Fibroblast of skin of left quadriceps (primary cell): ENCODE measurements around the gene EIF4G1.

Experiments
- DNase-seq, 2 experiments: peaks; one replicate each; pipeline ENCODE4 v3.0.0-alpha.2; 2013; ENCODE audit warnings: low read depth in 2 of 2

The EIF4G1 gene

DNA sequence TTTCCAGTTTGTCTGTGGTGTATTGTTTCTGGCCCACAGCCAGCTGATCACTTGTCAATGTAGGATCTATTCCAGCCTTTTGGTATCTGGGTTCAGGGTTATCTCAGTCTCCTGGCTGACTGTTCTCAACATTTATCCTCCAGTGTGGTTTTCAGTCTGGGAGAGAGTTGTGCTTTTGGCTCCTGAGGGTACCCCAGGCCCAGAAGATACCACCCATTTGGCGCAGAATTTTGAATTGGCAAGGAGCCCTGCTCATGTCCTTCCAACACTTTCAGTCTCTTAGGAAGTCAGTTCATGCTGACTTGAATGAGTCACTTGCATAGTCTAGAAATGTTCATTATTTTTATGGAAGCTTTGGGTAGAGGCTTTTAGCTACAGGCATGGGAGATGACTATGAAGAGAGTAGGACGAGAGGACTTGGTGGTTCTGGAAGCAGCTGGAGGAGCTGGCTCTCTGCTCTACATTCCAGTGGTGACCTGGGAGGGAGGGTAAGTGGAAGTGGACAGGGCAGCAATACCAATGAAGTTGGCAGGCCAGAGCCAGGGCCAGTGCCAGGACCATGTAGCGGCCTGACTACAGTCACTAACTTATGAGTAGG, 54.3 kb downstream of the EIF4G1 start:
- DNase-seq: no peak

DNA sequence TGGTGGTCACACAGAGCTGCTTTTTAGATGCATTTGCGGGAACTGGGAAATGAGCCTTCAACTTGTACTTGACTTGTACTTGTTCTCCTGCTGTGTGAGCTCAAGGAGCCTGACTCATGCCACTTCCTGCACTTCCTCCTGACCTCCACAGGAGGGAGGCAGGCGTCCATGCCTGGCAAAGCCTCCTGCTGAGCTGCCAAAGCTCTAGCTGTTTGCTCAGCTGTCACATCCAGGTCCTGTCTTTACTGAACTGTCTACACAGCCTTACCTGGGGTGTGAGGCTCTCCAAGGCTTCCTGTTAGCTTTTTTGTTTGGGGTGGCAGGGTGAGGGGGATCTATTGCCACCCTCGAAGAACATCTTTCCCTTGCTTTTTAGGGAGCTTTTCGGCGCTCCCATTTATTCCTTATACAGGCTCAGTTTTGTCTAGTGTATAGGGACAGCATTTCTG, 57.2 kb downstream of the EIF4G1 start:
- DNase-seq: peak; percentile 69 to 70

DNA sequence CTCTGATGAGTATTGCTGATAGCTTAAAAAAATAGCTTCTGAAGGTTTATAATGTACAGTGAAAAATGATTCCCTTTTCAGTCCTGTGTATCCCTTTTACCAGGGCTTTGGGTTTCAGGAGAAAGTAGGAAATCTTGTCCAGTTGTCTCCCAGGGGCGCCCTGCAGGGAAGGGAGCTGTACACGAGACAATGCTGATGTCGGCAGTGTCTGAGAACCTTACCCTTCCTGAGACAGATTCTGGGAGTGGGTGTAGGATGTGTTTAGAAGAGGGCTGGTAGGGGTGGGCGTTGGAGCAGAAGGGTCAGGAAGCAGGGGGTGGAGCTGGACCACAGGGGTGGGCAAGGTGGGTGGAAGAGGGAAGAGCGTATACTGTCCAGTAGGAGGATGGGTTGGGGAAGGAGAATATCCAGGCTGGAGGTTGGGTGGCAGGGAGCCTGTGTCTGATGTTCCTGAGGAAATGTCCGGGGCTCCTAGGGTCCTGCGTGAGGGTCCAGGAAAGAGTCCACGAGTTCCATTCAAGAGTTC, 58.0 kb downstream of the EIF4G1 start:
- no peak for DNase-seq

DNA sequence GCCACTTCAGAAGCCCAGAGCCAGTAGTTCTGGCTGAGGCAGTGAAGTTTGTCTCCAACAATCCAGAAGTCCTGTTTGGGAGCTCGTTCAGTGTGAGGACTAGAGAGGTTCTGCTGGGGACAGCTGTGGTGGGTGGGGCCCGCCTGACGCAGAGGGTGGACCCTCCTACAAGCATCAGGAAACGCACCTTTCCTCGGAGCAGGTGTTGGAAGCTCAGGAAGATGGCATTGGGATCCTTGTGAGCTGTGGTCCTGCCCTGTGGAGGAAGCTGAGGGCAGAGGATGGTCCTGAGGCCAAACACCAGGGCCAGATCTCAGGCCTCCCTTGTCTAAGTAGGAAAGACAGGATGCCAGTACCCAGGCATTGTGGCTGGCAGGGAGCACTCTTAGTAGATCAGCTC, 58.5 kb downstream of the EIF4G1 start:
- no peak for DNase-seq

DNA sequence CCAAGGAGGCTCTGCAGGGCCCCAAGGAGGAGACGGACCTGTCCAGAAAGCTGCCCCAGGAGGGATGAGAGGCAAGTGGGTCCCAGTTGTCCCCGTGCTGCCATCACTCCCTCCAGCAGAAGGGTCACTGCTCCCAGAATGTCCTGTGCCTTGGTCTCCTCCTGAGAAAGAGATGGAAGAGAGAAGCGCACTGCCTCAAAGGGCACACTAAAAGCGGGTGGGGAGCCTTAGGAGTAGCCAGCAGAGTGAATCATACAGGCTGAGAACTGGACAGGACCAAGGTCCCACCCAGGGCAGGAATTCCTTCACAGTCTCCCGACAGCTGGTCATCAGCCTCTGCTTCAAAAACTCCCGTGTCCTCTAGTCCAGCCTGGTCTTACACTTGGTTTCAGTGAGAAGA, 59.0 kb downstream of the EIF4G1 start:
- DNase-seq: no peak

DNA sequence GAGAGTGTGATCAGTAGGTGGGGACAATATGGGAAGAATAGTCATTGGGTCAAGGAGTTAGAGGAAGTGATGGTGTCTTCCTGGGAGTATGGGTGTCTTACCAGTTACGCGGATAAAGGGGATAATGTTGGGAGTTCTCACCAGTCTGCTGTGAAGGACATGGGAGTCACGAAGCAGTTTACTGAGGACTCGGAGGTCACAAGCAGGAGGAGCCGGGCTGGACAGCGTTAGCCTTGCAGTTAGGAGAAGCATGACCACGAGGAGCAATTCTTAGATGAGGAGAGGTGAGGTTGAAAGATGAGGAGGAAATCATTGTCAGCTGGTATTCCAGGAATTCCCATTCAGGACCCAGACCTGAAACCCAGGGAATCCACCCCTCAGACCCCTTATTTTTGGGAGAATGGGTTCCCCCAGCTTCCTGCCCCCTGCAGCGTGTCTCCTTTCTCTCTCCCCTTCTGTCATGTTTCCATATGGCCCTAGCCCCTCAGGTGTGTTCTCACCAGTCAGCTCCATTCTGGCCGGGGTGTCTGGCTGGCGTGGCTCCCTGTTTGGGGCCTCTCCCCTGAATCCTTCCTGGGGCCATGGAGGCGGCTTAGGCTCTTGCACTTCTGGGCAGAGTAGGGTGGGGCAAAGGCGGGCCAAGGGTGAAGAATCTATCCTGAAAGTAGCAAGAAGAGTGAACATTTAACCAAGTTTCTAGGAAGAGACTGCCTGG, 61.5 kb downstream of the EIF4G1 start:
- DNase-seq: no peak

DNA sequence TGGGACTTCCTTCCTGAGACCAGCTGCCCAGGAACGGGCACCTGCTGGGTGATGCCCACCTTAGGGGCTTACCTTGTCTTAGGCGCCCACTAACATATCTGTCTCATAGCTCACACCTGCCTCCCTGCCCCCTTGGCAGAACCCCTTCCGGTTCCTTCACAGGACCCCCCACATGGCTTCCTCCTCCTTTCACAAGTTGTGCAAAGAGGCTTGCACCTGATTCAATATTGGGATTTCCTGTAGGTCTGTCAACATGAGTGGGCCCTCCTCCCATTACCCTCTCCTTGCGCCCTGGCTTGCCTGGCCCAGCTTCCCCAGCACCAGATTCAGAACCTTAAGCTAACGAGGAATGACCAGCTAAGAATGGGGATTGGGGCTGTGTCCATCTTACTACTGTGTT, 63.0 kb downstream of the EIF4G1 start:
- no peak for DNase-seq

DNA sequence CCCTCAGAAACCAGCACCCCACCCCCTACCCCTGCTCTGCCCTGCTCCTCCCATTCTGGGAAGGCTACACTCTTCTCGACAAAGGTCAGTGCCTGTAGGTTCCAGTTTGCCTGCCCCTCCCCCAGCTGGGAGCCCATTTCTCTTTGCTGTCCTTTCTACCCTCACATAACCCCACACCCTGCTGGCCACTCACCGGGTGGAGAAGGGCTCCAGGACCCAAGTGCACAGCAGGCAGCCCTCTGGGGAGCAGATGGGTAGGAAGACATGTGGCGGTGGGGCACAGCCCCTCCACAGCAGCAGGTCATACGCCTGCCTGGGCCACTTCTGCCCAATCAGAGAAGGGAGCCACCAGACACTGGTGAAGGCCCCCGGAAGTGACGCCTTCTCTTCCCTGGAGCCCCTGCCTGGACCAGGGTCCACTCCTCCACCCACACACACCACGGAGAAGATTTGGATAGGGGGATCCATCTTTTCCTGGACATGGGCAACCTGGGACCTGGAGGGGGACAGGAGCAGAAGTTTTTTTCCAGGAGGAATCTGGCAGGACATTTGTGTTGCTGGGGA, 63.6 kb downstream of the EIF4G1 start, which contains the start of gene THPO:
Gene THPO, minus strand, starts transcription at position 326 of the 564 bp plus-strand sequence. CDS start 1,948 bp downstream, outside the sequence.
- no peak for DNase-seq

DNA sequence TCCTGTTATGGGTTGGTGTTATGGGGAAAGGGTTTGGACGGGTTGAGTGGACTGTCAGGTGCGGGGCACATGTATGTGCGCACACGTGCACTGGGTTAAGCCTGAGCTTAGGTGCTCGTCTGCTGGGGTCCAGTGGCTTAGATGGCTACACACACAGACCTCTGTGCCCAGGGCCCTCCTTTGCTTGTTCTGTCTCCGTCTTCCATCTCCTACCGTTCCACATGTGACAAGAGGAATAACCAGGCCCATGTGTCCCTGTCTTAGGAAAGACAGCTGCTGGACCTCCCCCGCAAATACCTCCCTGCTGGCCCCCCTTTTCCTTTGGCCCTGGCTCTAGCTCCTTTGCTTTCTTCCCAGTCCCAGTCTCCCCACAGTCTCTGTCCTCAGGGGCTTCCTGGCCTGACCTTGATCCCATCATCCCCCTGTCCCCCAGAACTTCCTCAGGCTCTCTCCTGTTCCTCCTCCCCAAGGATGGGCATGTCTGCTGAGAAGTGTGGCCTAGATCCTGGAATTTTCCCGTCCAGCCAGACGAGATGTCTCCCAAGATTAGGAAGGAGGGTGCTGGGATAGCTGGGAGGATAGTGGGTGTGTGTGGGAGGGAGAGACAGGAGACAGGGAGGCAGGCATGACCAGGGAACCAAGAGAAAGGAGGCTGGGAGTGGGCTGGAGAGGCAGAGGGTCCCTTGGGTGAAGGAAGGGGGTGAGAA, 64.4 kb downstream of the EIF4G1 start:
- no peak for DNase-seq

DNA sequence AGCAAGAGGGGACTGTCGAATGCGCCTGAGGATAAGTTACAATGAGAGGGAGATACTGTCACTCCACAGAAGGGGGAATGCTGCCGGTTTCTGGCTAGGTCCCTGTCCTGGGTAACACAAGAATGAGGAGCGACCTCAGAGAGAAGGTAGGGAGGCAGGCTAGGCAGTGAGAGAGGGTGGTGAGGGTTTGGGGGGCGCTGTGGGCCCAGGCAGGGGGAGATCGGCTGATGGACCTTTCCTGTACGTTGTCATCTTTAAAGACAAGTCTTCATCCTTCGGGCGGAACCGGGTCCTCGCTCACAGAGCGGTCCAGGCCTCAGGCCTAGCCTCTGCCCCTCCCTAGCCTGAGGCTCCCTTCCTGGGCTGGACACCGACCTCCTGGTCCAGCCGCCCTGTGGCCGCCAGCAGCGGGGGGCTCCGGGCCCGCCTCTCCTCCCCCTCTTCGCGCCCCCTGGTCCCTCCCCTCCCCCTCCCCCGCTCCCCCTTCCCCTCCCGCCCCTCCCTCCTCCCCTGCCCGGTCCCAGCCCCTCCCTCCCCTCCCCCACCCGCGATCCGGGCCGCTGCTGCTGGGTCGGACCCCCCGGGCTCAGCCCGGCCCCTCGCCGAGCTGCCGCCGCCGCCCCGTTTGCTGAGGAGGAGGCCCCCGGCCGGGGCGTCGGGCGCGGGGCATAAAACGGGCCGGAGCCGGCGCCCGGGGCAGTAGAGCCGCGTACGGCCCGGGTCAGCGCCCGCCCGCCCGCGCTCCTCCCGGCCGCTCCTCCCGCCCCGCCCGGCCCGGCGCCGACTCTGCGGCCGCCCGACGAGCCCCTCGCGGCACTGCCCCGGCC, 65.2 kb downstream of the EIF4G1 start, which contains the start of gene CHRD:
Gene CHRD, plus strand, starts transcription at position 697 of the 827 bp plus-strand sequence. CDS start 265 bp downstream, outside the sequence.
- no peak for DNase-seq

DNA sequence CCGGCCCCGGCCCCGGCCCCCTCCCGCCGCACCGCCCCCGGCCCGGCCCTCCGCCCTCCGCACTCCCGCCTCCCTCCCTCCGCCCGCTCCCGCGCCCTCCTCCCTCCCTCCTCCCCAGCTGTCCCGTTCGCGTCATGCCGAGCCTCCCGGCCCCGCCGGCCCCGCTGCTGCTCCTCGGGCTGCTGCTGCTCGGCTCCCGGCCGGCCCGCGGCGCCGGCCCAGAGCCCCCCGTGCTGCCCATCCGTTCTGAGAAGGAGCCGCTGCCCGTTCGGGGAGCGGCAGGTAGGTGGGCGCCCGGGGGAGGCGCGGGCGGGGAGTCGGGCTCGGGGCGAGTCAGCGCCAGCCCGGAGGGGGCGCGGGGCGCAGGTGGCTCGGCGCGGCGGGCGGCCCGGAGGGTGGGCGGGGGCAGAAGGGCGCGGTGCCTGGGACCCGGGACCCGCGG, 65.8 kb downstream of the EIF4G1 start:
- no peak for DNase-seq

DNA sequence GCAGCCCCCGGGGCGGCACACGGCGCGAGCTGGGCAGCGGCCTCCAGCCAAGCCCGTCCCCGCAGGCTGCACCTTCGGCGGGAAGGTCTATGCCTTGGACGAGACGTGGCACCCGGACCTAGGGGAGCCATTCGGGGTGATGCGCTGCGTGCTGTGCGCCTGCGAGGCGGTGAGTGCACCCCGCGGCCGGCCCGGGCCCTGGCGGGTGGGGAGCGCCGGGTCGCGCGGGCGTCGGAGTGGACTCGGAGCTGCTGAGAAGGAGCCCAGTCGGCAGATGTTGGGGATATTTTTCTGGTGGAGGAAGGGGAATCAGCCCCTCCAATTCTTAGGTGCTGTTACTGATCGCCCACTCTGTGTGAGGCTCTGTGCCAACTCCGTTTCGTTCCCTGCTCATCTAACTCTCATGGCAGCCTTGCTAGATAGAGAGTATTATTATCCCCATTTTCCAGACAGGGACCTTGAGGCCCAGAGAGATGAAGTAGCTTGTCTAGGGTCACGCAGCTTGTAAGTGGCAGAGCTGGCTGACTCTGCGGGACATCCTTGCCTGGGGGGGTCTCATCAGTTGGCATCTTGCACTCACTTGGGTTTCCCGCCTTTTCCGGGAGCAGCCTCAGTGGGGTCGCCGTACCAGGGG, 66.3 kb downstream of the EIF4G1 start:
- no peak for DNase-seq

DNA sequence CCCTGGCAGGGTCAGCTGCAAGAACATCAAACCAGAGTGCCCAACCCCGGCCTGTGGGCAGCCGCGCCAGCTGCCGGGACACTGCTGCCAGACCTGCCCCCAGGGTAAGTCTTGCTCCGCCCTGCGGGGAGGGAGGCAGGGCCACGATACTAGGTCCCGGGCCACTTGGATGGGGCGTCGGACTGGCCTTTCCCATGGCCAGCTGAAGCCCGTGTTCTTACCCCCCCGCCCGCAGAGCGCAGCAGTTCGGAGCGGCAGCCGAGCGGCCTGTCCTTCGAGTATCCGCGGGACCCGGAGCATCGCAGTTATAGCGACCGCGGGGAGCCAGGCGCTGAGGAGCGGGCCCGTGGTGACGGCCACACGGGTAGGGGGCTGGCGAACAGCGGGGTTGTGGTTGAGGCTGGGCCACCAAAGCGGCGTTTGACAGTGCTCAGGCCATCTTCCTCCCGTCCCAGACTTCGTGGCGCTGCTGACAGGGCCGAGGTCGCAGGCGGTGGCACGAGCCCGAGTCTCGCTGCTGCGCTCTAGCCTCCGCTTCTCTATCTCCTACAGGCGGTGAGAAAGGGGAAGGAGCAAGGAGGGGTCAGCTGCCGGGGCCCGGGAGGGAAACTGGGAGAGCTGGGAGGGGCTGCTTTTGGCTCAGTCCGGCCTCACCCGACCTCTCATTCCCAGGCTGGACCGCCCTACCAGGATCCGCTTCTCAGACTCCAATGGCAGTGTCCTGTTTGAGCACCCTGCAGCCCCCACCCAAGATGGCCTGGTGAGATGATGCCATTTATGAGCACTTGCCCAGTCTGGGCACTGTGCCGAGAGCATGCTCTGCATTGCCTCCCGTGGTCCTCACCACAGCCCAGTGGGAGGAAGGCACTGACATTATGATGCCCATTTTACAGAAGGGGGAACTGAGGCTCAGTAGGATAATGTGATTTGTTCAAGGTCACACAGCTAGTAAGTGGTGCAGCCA, 67.1 kb downstream of the EIF4G1 start:
- DNase-seq: no peak

DNA sequence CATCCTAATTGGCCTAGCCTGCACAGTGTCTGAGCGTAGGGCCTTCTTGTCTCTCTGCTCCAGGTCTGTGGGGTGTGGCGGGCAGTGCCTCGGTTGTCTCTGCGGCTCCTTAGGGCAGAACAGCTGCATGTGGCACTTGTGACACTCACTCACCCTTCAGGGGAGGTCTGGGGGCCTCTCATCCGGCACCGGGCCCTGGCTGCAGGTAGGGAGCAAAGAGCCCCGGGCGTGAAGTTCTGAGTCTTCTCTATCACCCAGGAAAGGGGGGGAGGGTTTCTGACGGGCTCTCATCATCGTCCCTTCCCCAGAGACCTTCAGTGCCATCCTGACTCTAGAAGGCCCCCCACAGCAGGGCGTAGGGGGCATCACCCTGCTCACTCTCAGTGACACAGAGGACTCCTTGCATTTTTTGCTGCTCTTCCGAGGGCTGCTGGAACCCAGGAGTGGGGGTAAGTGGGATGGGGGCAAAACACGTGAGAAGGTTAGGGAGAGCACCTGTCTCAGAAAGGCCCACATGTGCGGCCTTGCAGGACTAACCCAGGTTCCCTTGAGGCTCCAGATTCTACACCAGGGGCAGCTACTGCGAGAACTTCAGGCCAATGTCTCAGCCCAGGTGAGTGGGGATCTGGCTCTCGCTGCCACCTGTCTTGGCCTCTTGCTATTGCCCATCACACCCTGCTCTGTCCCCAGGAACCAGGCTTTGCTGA, 68.1 kb downstream of the EIF4G1 start:
- DNase-seq: no peak

DNA sequence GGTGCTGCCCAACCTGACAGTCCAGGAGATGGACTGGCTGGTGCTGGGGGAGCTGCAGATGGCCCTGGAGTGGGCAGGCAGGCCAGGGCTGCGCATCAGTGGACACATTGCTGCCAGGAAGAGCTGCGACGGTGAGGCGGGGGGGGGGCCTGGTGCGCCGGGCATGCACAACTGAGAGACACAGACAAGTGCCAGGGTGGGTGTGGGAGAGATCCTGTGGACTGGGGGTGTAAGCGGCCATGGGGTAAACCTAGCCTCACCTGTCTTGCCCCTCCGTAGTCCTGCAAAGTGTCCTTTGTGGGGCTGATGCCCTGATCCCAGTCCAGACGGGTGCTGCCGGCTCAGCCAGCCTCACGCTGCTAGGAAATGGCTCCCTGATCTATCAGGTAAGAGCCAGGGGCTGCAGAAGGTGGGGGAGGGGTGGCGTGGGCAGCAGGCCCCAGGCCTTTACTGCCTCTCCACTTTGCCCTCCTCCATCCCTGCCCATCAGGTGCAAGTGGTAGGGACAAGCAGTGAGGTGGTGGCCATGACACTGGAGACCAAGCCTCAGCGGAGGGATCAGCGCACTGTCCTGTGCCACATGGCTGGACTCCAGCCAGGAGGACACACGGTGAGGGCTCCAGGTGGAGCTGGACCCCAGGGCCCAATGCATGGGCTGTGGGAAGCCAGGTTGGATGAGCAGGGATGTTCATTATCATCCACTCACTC, 68.8 kb downstream of the EIF4G1 start:
- DNase-seq: no peak

DNA sequence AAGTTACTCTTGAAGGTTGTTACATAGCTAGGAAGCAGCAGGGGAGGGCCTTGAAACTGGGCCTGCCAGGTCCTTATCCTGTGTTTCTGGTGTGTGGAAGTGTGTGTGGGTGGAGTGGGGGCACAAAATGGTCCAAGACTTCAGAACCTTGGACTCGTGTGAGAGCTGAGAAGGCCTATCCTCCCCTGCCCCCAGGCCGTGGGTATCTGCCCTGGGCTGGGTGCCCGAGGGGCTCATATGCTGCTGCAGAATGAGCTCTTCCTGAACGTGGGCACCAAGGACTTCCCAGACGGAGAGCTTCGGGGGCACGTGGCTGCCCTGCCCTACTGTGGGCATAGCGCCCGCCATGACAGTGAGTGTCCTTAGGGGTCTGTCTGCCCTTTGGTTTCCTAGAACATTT, 69.9 kb downstream of the EIF4G1 start:
- DNase-seq: no peak
